ENCODE data around the gene CNTN6.

Gene CNTN6

GRCh38 chr3:1179146-1179545, 86.3 kb downstream of the CNTN6 start:
- ATAC-seq = no peak

- ATAC-seq = no peak
Measured at GRCh38 chr3:1183320-1184048, 90.7 kb downstream of the CNTN6 start.

GRCh38 chr3:1190569-1190968, 97.7 kb downstream of the CNTN6 start:
- ATAC-seq = no peak

- no peak for ATAC-seq
Measured at GRCh38 chr3:1191026-1191425, 98.2 kb downstream of the CNTN6 start.

- no peak for ATAC-seq
Measured at GRCh38 chr3:1195947-1196346, 103.1 kb downstream of the CNTN6 start.

GRCh38 chr3:1197051-1197450, 104.2 kb downstream of the CNTN6 start:
- ATAC-seq = no peak

GRCh38 chr3:1200371-1200770, 107.5 kb downstream of the CNTN6 start:
- ATAC-seq = no peak

GRCh38 chr3:1207904-1208303, 115.1 kb downstream of the CNTN6 start:
- ATAC-seq = no peak

GRCh38 chr3:1214933-1215332, 122.1 kb downstream of the CNTN6 start:
- ATAC-seq = no peak

GRCh38 chr3:1216856-1217255, 124.0 kb downstream of the CNTN6 start:
- ATAC-seq = no peak

GRCh38 chr3:1227111-1227510, 134.3 kb downstream of the CNTN6 start:
- ATAC-seq = no peak

- no peak for ATAC-seq
Measured at GRCh38 chr3:1228289-1228688, 135.5 kb downstream of the CNTN6 start.

- no peak for ATAC-seq
Measured at GRCh38 chr3:1230920-1231319, 138.1 kb downstream of the CNTN6 start.

- ATAC-seq = no peak
Measured at GRCh38 chr3:1232276-1232675, 139.5 kb downstream of the CNTN6 start.

- ATAC-seq = no peak
Measured at GRCh38 chr3:1235526-1236120, 142.8 kb downstream of the CNTN6 start.

GRCh38 chr3:1251282-1252060, 158.6 kb downstream of the CNTN6 start:
- no peak for ATAC-seq

- no peak for ATAC-seq
Measured at GRCh38 chr3:1252061-1252430, 159.2 kb downstream of the CNTN6 start.

GRCh38 chr3:1262246-1262645, 169.4 kb downstream of the CNTN6 start:
- ATAC-seq = no peak

- ATAC-seq = no peak
Measured at GRCh38 chr3:1263121-1263520, 170.3 kb downstream of the CNTN6 start.

- no peak for ATAC-seq
Measured at GRCh38 chr3:1269808-1270207, 177.0 kb downstream of the CNTN6 start.

- no peak for ATAC-seq
Measured at GRCh38 chr3:1272546-1273265, 179.9 kb downstream of the CNTN6 start.

GRCh38 chr3:1275495-1275894, 182.7 kb downstream of the CNTN6 start:
- ATAC-seq = no peak

GRCh38 chr3:1287815-1288214, 195.0 kb downstream of the CNTN6 start:
- no peak for ATAC-seq
